IMR-90 (cell line): Measurements from ENCODE around the gene PTK7. TPM values are rescaled to one million over a fixed set of nuclear protein-coding genes. Genes with fewer than 3 reads are reported as not detected.

Experiments used
- ATAC-seq: fragments of 200-7000 bp; cut with Tn5 transposase; 2 replicates; pipeline ENCODE4 v1.9.1; 2020; ENCODE audit warnings: low read depth, mild to moderate bottlenecking, moderate library complexity
- BruUV-seq: library from RNA; stranded (reverse); fragments of 400-500 nt; replicated peaks from 2 replicates; lab custom pipeline; 2021; lab: Mats Ljungman, UMichigan
- CTCF ChIA-PET: fragments of 300-600 bp; formaldehyde crosslinking; extraction: SDS; loops from one replicate; lab custom pipeline; 2021; ENCODE audit warnings: antibody characterized with exemption; lab: Yijun Ruan, JAX
- POLR2A ChIA-PET: fragments of 300-600 bp; sonication (Branson Sonifier 250); formaldehyde crosslinking; loops from one replicate; lab custom pipeline; 2022; ENCODE audit warnings: antibody characterized with exemption; ENCODE audit not compliant: unreplicated experiment; lab: Charles Lee
- DNase-seq: peaks from one replicate; pipeline ENCODE4 v3.0.0; 2013
- H2AFZ ChIP-seq: replicated peaks from 2 replicates; pipeline ENCODE3; 2013; ENCODE audit warnings: low read length, mild to moderate bottlenecking; ENCODE audit not compliant: poor library complexity
- H2AK5ac ChIP-seq: 2 replicates; pipeline ENCODE4 v1.6.1; 2013; ENCODE audit warnings: low read depth, low read length, inconsistent platforms
- H2AK9ac ChIP-seq: replicated peaks from 2 replicates; pipeline ENCODE3; 2013; ENCODE audit warnings: mild to moderate bottlenecking, low read depth, low read length, moderate library complexity; ENCODE audit not compliant: poor library complexity
- H2BK120ac ChIP-seq: 2 replicates; pipeline ENCODE4 v1.6.1; 2013; ENCODE audit warnings: low read depth, low read length, inconsistent platforms
- H2BK15ac ChIP-seq: 3 replicates; pipeline ENCODE4 v1.6.1; 2013; ENCODE audit warnings: low read depth, low read length, inconsistent platforms
- H2BK20ac ChIP-seq: 2 replicates; pipeline ENCODE4 v1.6.1; 2013; ENCODE audit warnings: low read depth, mild to moderate bottlenecking, inconsistent platforms, low read length, moderate library complexity
- H2BK5ac ChIP-seq: 2 replicates; pipeline ENCODE4 v1.6.1; 2013; ENCODE audit warnings: mild to moderate bottlenecking, low read depth, low read length, inconsistent platforms; ENCODE audit not compliant: poor library complexity, severe bottlenecking
- H3K14ac ChIP-seq: replicated peaks from 2 replicates; pipeline ENCODE4 v1.6.1; 2013; ENCODE audit warnings: low read depth, low read length, inconsistent platforms
- H3K18ac ChIP-seq: 2 replicates; pipeline ENCODE4 v1.6.1; 2013; ENCODE audit warnings: low read depth, low read length, control low read depth
- H3K23ac ChIP-seq: 2 replicates; pipeline ENCODE4 v1.6.1; 2013; ENCODE audit warnings: low read depth, low read length, inconsistent platforms
- H3K27ac ChIP-seq: 2 replicates; pipeline ENCODE4 v1.5.1; 2013; ENCODE audit warnings: mild to moderate bottlenecking, control low read depth, low read length; ENCODE audit not compliant: insufficient read depth
- H3K27me3 ChIP-seq: 2 replicates; pipeline ENCODE4 v1.6.1; 2013; ENCODE audit warnings: low read length; ENCODE audit not compliant: control insufficient read depth, insufficient read depth
- H3K36me3 ChIP-seq: 2 replicates; pipeline ENCODE4 v1.6.1; 2013; ENCODE audit warnings: low read length, mixed read lengths; ENCODE audit not compliant: control insufficient read depth, insufficient read depth
- H3K4ac ChIP-seq: 2 replicates; pipeline ENCODE4 v1.6.1; 2013; ENCODE audit warnings: low read depth, low read length, inconsistent platforms
- H3K4me1 ChIP-seq: 2 replicates; pipeline ENCODE4 v1.6.1; 2013; ENCODE audit warnings: low read length, mixed read lengths; ENCODE audit not compliant: control insufficient read depth, insufficient read depth
- H3K4me2 ChIP-seq: 2 replicates; pipeline ENCODE4 v1.6.1; 2013; ENCODE audit warnings: low read depth, mild to moderate bottlenecking, control low read depth, low read length, moderate library complexity
- H3K4me3 ChIP-seq: 2 replicates; pipeline ENCODE4 v1.5.1; 2013; ENCODE audit warnings: low read depth, mild to moderate bottlenecking, control low read depth, low read length, moderate library complexity; ENCODE audit not compliant: insufficient read depth
- H3K56ac ChIP-seq: 2 replicates; pipeline ENCODE4 v1.6.1; 2013; ENCODE audit warnings: low read length, inconsistent platforms; ENCODE audit not compliant: insufficient read depth; ENCODE audit errors: extremely low read depth
- H3K79me1 ChIP-seq, 2 experiments: 2 replicates each; pipeline ENCODE4 v1.6.1; 2013; ENCODE audit warnings: low read length in 2 of 2, inconsistent platforms in 1 of 2, low read depth in 1 of 2
- H3K9ac ChIP-seq: 2 replicates; pipeline ENCODE4 v1.6.1; 2013; ENCODE audit warnings: low read depth, low read length, control low read depth
- H3K9me1 ChIP-seq: 2 replicates; pipeline ENCODE4 v1.6.1; 2013; ENCODE audit warnings: low read length, inconsistent platforms; ENCODE audit not compliant: insufficient read depth
- H3K9me3 ChIP-seq: 2 replicates; pipeline ENCODE4 v1.6.1; 2013; ENCODE audit warnings: low read length; ENCODE audit not compliant: control insufficient read depth, insufficient read depth
- H4K20me1 ChIP-seq: 2 replicates; pipeline ENCODE4 v1.6.1; 2013; ENCODE audit warnings: low read length, inconsistent platforms; ENCODE audit not compliant: insufficient read depth
- H4K5ac ChIP-seq: 2 replicates; pipeline ENCODE4 v1.6.1; 2013; ENCODE audit warnings: mild to moderate bottlenecking, low read depth, low read length, control low read depth
- H4K8ac ChIP-seq, 2 experiments: 2 replicates each; pipeline ENCODE4 v1.6.1; 2013; ENCODE audit warnings: low read depth in 2 of 2, low read length in 2 of 2, control low read depth in 1 of 2, inconsistent platforms in 1 of 2
- H4K91ac ChIP-seq: 2 replicates; pipeline ENCODE4 v1.6.1; 2013; ENCODE audit warnings: low read depth, low read length, inconsistent platforms; ENCODE audit not compliant: insufficient read depth
- BHLHE40 ChIP-seq: fragments of 150-350 bp; IDR thresholded peaks from 2 replicates; pipeline ENCODE4 v1.6.1; 2016; ENCODE audit warnings: mild to moderate bottlenecking, low read depth, low read length
- CEBPB ChIP-seq: IDR thresholded peaks from 2 replicates; pipeline ENCODE4 v1.6.1; 2012; ENCODE audit warnings: low read depth, low read length, improper control_type of control experiment
- CHD1 ChIP-seq: IDR thresholded peaks from 2 replicates; pipeline ENCODE4 v1.6.1; 2012; ENCODE audit warnings: low read depth, low read length, improper control_type of control experiment
- FOS ChIP-seq: fragments of 150-350 bp; IDR thresholded peaks from 2 replicates; pipeline ENCODE4 v1.6.1; 2016; ENCODE audit warnings: low read depth, low read length
- MAZ ChIP-seq: IDR thresholded peaks from 2 replicates; pipeline ENCODE4 v1.6.1; 2012; ENCODE audit warnings: low read depth, mild to moderate bottlenecking, low read length, improper control_type of control experiment, moderate library complexity, borderline replicate concordance
- MXI1 ChIP-seq: IDR thresholded peaks from 2 replicates; pipeline ENCODE4 v1.6.1; 2012; ENCODE audit warnings: low read depth, mild to moderate bottlenecking, low read length, moderate library complexity, borderline replicate concordance
- NFE2L2 ChIP-seq: fragments of 150-350 bp; IDR thresholded peaks from 2 replicates; pipeline ENCODE4 v1.6.1; 2016; ENCODE audit warnings: low read depth, mild to moderate bottlenecking, low read length
- POLR2A ChIP-seq: IDR thresholded peaks from 2 replicates; pipeline ENCODE4 v1.6.1; 2012; ENCODE audit warnings: mild to moderate bottlenecking, low read depth, low read length
- RFX5 ChIP-seq: IDR thresholded peaks from 2 replicates; pipeline ENCODE4 v1.8.0; 2012; ENCODE audit warnings: low read depth, mild to moderate bottlenecking, low read length, moderate library complexity
- WGBS, 2 experiments: methylation state at CpG; one replicate each; pipeline versions ENCODE4 v1.1.5 to v1.1.7; 2013; ENCODE audit warnings: missing lambda C conversion rate in 2 of 2; ENCODE audit not compliant: insufficient read length in 1 of 2; ENCODE audit errors: extremely low coverage in 2 of 2; 5-methylcytosine and 5-hydroxymethylcytosine counted together
- dilution Hi-C: fragments of 300-500 bp; cut with HindIII; formaldehyde crosslinking; loops from one replicate; pipeline ENCODE4 v1.14.3; 2018; ENCODE audit warnings: low sequenced_read_pairs; ENCODE audit not compliant: unreplicated experiment
- in situ Hi-C: fragments of 300-500 bp; cut with MboI; formaldehyde crosslinking; loops from 3 replicates; pipeline ENCODE4 v1.14.3; 2019; ENCODE audit warnings: low sequenced_read_pairs, inconsistent platforms, mixed read lengths
- intact Hi-C: fragments of 100-400 bp; cut with micrococcal nuclease; formaldehyde crosslinking; loops from 2 replicates; pipeline ENCODE4 v1.10.0; 2022
- polyA plus RNA-seq, 3 experiments: library from polyadenylated mRNA; depleted of rRNA; stranded (reverse); fragments of >200 nt; gene quantifications; 2 replicates each; pipeline ENCODE4 v1.2.3, GENCODE V29; 2012; ENCODE audit warnings: low replicate concordance in 1 of 3
- total RNA-seq: library from RNA; depleted of rRNA; stranded (reverse); fragments of >200 nt; gene quantifications from 2 replicates; pipeline ENCODE4 v1.2.3, GENCODE V29; 2012
- TF ChIP-seq, protein P1 (sequence below): fragments of 150-350 bp; IDR thresholded peaks from 2 replicates; pipeline ENCODE4 v1.6.1; 2017; ENCODE audit warnings: mild to moderate bottlenecking, antibody characterized with exemption, low read length, low read depth

PTK7 gene
- total and polyA plus RNA-seq, 2 of the 4 experiments (the other 2 are of a cell fraction): 47.1 to 142 TPM

DNA sequence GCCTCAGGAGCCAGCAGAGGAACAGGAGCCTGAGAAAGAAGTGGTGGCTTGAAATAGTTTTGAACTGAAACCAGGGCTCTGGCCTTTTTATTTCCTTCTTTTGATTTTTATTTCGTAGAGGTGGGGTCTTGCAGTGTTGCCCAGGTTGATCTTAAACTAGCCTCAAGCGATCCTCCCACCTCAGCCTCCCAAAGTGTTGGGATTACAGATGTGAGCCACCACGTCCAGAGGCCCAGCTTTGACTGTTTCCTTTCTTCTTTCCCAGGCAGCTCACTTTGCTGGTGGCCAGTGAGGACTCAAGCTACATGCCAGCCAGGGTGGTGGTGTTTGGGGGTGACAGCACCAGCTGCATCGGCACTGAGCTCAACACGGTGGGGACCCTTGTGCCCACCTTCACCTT is 126.3 kb downstream of the PTK7 start:
- no peak overlapping the region for H3K56ac ChIP-seq
- no CpG with 5 or more reads among the region's 5 CpGs for WGBS, 2 experiments
- H3K4ac ChIP-seq: no peak overlapping the region
- intact Hi-C loops: no loop called here
- H4K20me1 ChIP-seq: no peaks in the 10 kb centered on the region
- BruUV-seq: no TSS peak
- dilution Hi-C loops: no loop called here
- H3K27ac ChIP-seq: no peak overlapping the region
- H3K4me3 ChIP-seq: no peak overlapping the region
- in situ Hi-C loops: no loop called here
- H4K8ac ChIP-seq: no peak overlapping the region
- no peaks in the 10 kb centered on the region; the same call in 1 of the 2 replicates for H3K9me1 ChIP-seq
- H4K5ac ChIP-seq: no peak overlapping the region
- no peak for ATAC-seq
- H3K14ac ChIP-seq: no peak overlapping the region
- no peak overlapping the region for H2BK120ac ChIP-seq
- no peak overlapping the region for H2BK5ac ChIP-seq
- no peaks in the 10 kb centered on the region for H3K4me1 ChIP-seq
- no peaks in the 10 kb centered on the region for H3K27me3 ChIP-seq
- no peaks in the 10 kb centered on the region for H3K79me1 ChIP-seq
- no peak overlapping the region for H3K9ac ChIP-seq
- H2AFZ ChIP-seq: no peak overlapping the region
- no peak for DNase-seq
- no peak overlapping the region for H3K18ac ChIP-seq
- ChIA-PET CTCF (interaction anchor here (0.6 kb wide), 1 partner anchor 34 kb away, joined by 4 read pairs; no protein-coding TSS in a partner anchor), POLR2A (no interaction called here)
- H3K36me3 ChIP-seq: peaks cover 37% of the 10 kb centered on the region
- no peak overlapping the region for H3K4me2 ChIP-seq
- no peak overlapping the region for H2BK15ac ChIP-seq
- H3K23ac ChIP-seq: no peak overlapping the region
- no peak overlapping the region for H2BK20ac ChIP-seq
- H2AK5ac ChIP-seq: no peak overlapping the region
- no peak for TF ChIP-seq FOS
- no peak for TF ChIP-seq CEBPB
- no peak for TF ChIP-seq POLR2A
- TF ChIP-seq, protein P1, sequence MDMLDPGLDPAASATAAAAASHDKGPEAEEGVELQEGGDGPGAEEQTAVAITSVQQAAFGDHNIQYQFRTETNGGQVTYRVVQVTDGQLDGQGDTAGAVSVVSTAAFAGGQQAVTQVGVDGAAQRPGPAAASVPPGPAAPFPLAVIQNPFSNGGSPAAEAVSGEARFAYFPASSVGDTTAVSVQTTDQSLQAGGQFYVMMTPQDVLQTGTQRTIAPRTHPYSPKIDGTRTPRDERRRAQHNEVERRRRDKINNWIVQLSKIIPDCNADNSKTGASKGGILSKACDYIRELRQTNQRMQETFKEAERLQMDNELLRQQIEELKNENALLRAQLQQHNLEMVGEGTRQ: no peak
- no peak for TF ChIP-seq MXI1
- TF ChIP-seq MAZ: no peak
- TF ChIP-seq NFE2L2: no peak
- TF ChIP-seq RFX5: no peak
- no peak for TF ChIP-seq BHLHE40
- no peak for TF ChIP-seq CHD1
- no peak overlapping the region for H4K91ac ChIP-seq
- no peak overlapping the region for H2AK9ac ChIP-seq
- H3K9me3 ChIP-seq: no peaks in the 10 kb centered on the region; the same call in 1 of the 2 replicates
